ENCODE results near the gene FN1.

GRCh38 chr2:215319500-215319899 is 116.4 kb downstream of the FN1 start:
- no peak for TF ChIP-seq CTCF (conservative IDR thresholded peaks at IDR 0.05; ENCODE audit: low read depth, low read length)
- TF ChIP-seq EZH2 (IDR thresholded peaks at IDR 0.05; ENCODE audit: borderline replicate concordance, low read depth, low read length, poor library complexity, severe bottlenecking): no peak
